Transverse colon (tissue), 4 donors: ENCODE measurements around the gene TTC3. TPM values are rescaled to one million over a fixed set of nuclear protein-coding genes. Genes with fewer than 3 reads are reported as not detected.
"Not testable (repeated sequence)": the region's sequence is repeated elsewhere in the genome, so short reads cannot be mapped to it uniquely, and the experiment has no call there.

ENCODE experiments used
- DNase-seq: peaks from one replicate; pipeline ENCODE4 v3.0.0-alpha.2; 2019
- H3K27ac ChIP-seq, 4 donors: fragments of 200-600 bp; sonication (generic); 2 replicates each; pipeline ENCODE4 v1.5.1; 2016 to 2018; ENCODE audit warnings: inconsistent platforms in 4 of 4
- H3K27me3 ChIP-seq: fragments of 200-600 bp; sonication (generic); 2 replicates; pipeline ENCODE4 v1.5.1; 2017; ENCODE audit warnings: inconsistent platforms
- H3K36me3 ChIP-seq, 4 donors: fragments of 200-600 bp; sonication (generic); 2 replicates each; pipeline ENCODE4 v1.5.1; 2017 to 2019; ENCODE audit warnings: inconsistent platforms in 4 of 4
- H3K4me1 ChIP-seq, 4 donors: fragments of 200-600 bp; sonication (generic); 2 replicates each; pipeline ENCODE4 v1.5.1; 2017 to 2020; ENCODE audit warnings: inconsistent platforms in 4 of 4
- H3K4me3 ChIP-seq, 4 donors: fragments of 200-600 bp; sonication (generic); 1 replicate in 1 of 4; 2 replicates in 3 of 4; pipeline versions ENCODE4 v1.5.1 to v1.6.1; 2017 to 2019; ENCODE audit warnings: inconsistent platforms in 4 of 4
- H3K9me3 ChIP-seq, 2 donors: fragments of 200-600 bp; sonication (generic); 2 replicates each; pipeline ENCODE4 v1.5.1; 2017 to 2019; ENCODE audit warnings: inconsistent platforms in 2 of 2
- EP300 ChIP-seq: sonication (generic); formaldehyde crosslinking; IDR thresholded peaks from one replicate; pipeline ENCODE4 v1.6.1; 2017; ENCODE audit warnings: antibody characterized with exemption, low read depth
- POLR2A ChIP-seq: fragments of 450-650 bp; IDR thresholded peaks from one replicate; pipeline ENCODE4 v1.6.1; 2016; ENCODE audit warnings: antibody characterized with exemption, mild to moderate bottlenecking, moderate library complexity
- POLR2AphosphoS5 ChIP-seq, 3 donors: sonication (generic); formaldehyde crosslinking; IDR thresholded peaks; one replicate each; pipeline ENCODE4 v1.6.1; 2016; ENCODE audit warnings: antibody characterized with exemption in 3 of 3
- WGBS, 2 donors: methylation state at CpG; one replicate each; pipeline ENCODE4 v1.1.5; 2018; ENCODE audit warnings: low coverage in 1 of 2; 5-methylcytosine and 5-hydroxymethylcytosine counted together
- in situ Hi-C, 4 donors: fragments of 200-750 bp; cut with MboI; loops; one replicate each; pipeline versions ENCODE4 v1.15.0 to v1.15.1; 2017; ENCODE audit warnings: low sequenced_read_pairs in 3 of 4, low pct_ligation_motif_present in 1 of 4, low pct_unique_long_range_greater_than_20kb in 1 of 4
- intact Hi-C: fragments of 100-400 bp; cut with DNase I; formaldehyde crosslinking; loops from one replicate; pipeline ENCODE4 v1.15.1; 2023; ENCODE audit warnings: low total_unique reads
- total RNA-seq, 4 donors: library from RNA; depleted of rRNA; stranded (reverse); fragments of >200 nt; gene quantifications; one replicate each; pipeline ENCODE4 v1.1.0, GENCODE V29; 2016
- TF ChIP-seq, protein P1 (sequence below), 5 experiments: fragments of 200-600 bp in 3 of 5; fragments of 450-650 bp in 2 of 5; sonication (generic) in 3 of 5; IDR thresholded peaks; 1 replicate in 2 of 5; 2 replicates in 3 of 5; pipeline ENCODE4 v1.5.1; 2016 to 2017; ENCODE audit warnings: antibody characterized with exemption in 5 of 5, inconsistent platforms in 3 of 5, mild to moderate bottlenecking in 2 of 5, moderate library complexity in 1 of 5

TTC3 gene
- total RNA-seq, 4 donors from 2014 or later, result 84.0 to 247 (median 146) TPM

DNA sequence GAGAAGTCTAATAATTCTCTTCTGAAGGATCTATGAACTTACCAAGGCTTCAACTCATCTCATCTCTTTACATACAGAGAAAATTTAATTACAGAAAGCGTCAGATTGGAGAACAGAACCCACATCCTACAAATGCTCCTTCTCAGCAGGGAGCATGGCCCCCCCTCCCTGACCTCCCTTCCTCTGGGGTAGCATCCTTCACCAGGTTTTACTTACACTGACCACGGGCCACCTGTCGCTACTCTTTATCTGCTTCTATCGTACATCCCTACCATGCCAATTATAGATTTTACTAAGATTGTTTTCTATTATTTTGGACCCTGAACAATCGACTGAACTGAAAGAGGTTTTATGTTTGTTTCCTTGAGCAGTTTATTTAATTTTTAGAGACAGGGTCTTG lies 40.8 kb upstream of the TTC3 start:
- no peaks in the 10 kb centered on the region for H3K27me3 ChIP-seq
- peak overlapping the region in 2 of 4 donors; percentile 3 to 36 for H3K27ac ChIP-seq
- H3K4me3 ChIP-seq, result no peak overlapping the region
- in situ Hi-C loops, result no loop called here
- no peaks in the 10 kb centered on the region for H3K36me3 ChIP-seq
- WGBS, 2 donors, result 82 to 94% methylated on average over 5 of the region's 5 CpGs
- H3K9me3 ChIP-seq, result no peaks in the 10 kb centered on the region
- H3K4me1 ChIP-seq, result peaks cover 0 to 10% (median 1%) of the 10 kb centered on the region in 4 donors
- intact Hi-C loops, result no loop called here
- DNase-seq, result no peak
- TF ChIP-seq POLR2AphosphoS5 (IDR thresholded peaks at IDR 0.05) (no peak), EP300 (no peak), POLR2A (no peak)
- TF ChIP-seq, protein P1, sequence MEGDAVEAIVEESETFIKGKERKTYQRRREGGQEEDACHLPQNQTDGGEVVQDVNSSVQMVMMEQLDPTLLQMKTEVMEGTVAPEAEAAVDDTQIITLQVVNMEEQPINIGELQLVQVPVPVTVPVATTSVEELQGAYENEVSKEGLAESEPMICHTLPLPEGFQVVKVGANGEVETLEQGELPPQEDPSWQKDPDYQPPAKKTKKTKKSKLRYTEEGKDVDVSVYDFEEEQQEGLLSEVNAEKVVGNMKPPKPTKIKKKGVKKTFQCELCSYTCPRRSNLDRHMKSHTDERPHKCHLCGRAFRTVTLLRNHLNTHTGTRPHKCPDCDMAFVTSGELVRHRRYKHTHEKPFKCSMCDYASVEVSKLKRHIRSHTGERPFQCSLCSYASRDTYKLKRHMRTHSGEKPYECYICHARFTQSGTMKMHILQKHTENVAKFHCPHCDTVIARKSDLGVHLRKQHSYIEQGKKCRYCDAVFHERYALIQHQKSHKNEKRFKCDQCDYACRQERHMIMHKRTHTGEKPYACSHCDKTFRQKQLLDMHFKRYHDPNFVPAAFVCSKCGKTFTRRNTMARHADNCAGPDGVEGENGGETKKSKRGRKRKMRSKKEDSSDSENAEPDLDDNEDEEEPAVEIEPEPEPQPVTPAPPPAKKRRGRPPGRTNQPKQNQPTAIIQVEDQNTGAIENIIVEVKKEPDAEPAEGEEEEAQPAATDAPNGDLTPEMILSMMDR (IDR thresholded peaks at IDR 0.05), result no peak

DNA sequence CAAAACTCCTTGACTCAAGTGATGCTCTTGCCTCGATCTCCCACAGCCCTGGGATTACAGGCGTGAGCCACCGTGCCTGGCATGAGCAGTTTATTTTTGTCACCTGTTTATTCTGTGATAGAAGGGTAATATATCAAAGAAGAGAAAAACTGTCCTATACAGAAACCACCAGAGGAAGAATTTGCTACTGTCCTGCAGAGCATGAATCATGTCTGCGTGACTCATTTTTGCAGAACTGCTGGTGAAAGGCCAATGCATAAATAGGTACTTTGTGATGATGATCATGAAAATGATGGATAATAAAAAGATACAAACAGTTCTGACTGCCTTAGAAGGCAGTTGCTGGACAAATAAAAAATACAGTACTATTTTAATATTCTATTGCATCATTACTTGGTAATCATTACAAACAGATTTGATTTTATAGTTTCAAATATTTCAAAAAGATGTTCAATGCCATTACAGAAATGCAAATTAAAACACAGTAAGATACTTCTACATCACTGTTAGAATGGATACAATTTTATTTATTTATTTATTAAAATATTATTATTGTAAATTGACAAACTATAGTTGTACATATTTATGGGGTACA lies 40.1 kb upstream of the TTC3 start:
- Histone ChIP-seq H3K4me3 (no peak overlapping the region), H3K9me3 (no peaks in the 10 kb centered on the region), H3K4me1 (peaks cover 0 to 10% (median 1%) of the 10 kb centered on the region in 4 donors), H3K27me3 (no peaks in the 10 kb centered on the region), H3K27ac (peak overlapping the region in 2 of 4 donors; percentile 3 to 36), H3K36me3 (no peaks in the 10 kb centered on the region)
- no peak for DNase-seq
- 33 to 65% methylated on average over 1 to 4 of the region's 4 CpGs for WGBS, 2 donors
- TF ChIP-seq POLR2AphosphoS5 (IDR thresholded peaks at IDR 0.05) (peak; percentile 73 to 87 (median 77)), EP300 (peak; percentile 31), POLR2A (no peak)
- TF ChIP-seq, protein P1 (IDR thresholded peaks at IDR 0.05), result no peak
- in situ Hi-C loops (no loop called here), intact Hi-C loops (no loop called here)

DNA sequence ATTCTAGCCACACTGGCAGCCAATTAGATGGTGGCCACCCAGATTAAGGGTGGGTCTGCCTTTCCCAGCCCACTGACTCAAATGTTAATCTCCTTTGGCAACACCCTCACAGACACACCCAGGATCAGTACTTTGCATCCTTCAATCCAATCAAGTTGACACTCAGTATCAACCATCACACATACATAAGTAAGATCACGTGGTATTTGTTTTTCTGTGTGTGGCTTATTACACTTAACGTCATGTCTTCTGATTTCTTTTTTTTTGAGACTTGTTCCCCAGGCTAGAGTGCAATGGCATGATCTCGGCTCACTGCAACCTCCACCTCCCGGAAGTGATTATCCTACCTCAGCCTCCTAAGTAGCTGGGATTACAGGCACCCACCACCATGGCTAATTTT lies 38.7 kb upstream of the TTC3 start:
- WGBS, 2 donors, result 64 to 84% methylated on average over 4 of the region's 4 CpGs
- H3K27ac ChIP-seq, H3K4me3 ChIP-seq, DNase-seq, intact Hi-C loops, in situ Hi-C loops, H3K27me3 ChIP-seq, H3K36me3 ChIP-seq, H3K9me3 ChIP-seq, H3K4me1 ChIP-seq: not testable (repeated sequence)

DNA sequence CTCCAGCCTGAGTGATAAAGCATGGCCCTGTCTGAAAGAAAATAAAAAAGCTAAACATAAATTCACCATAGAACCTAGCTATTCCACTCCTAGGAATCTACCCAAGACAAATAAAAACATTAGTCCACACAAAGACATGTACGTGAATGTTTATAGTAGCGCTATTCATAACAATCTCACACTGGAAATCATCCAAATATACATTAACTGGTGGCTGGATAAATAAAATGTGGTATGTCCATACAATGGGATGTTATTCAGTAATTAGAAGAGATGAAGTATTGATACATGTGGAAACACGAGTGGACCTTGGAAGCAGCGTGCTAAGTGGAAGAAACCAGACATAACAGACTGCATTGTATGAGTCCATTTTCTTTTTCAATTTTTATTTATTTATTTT lies 36.9 kb upstream of the TTC3 start:
- 83 to 87% methylated on average over 4 of the region's 4 CpGs for WGBS, 2 donors

More for the DNA sequence above, 36.9 kb upstream of the TTC3 start:
- no peak overlapping the region for H3K4me3 ChIP-seq
- in situ Hi-C loops (no loop called here), intact Hi-C loops (loop anchor here (5.0 kb wide), 1 partner anchor 116 kb away; no protein-coding TSS in a partner anchor)
- H3K36me3 ChIP-seq, result no peaks in the 10 kb centered on the region
- TF ChIP-seq EP300 (no peak), POLR2AphosphoS5 (IDR thresholded peaks at IDR 0.05) (no peak), POLR2A (no peak)
- TF ChIP-seq, protein P1 (IDR thresholded peaks at IDR 0.05), result no peak
- no peaks in the 10 kb centered on the region for H3K27me3 ChIP-seq
- no peak overlapping the region for H3K27ac ChIP-seq
- no peak for DNase-seq
- no peaks in the 10 kb centered on the region for H3K9me3 ChIP-seq
- H3K4me1 ChIP-seq, result peaks cover 0 to 10% (median 1%) of the 10 kb centered on the region in 4 donors
